Activated CD8-positive, alpha-beta memory T cell treated with anti-CD3 and anti-CD28 coated beads for 4 hours (primary cell): ENCODE measurements around the gene OR3A2.
"Not testable (repeated sequence)": the region's sequence is repeated elsewhere in the genome, so short reads cannot be mapped to it uniquely, and the experiment has no call there.

Experiments
- DNase-seq, 2 donors: peaks; one replicate each; pipeline ENCODE4 v3.0.0-alpha.2; 2020; ENCODE audit warnings: low read depth in 2 of 2

The OR3A2 gene

DNA sequence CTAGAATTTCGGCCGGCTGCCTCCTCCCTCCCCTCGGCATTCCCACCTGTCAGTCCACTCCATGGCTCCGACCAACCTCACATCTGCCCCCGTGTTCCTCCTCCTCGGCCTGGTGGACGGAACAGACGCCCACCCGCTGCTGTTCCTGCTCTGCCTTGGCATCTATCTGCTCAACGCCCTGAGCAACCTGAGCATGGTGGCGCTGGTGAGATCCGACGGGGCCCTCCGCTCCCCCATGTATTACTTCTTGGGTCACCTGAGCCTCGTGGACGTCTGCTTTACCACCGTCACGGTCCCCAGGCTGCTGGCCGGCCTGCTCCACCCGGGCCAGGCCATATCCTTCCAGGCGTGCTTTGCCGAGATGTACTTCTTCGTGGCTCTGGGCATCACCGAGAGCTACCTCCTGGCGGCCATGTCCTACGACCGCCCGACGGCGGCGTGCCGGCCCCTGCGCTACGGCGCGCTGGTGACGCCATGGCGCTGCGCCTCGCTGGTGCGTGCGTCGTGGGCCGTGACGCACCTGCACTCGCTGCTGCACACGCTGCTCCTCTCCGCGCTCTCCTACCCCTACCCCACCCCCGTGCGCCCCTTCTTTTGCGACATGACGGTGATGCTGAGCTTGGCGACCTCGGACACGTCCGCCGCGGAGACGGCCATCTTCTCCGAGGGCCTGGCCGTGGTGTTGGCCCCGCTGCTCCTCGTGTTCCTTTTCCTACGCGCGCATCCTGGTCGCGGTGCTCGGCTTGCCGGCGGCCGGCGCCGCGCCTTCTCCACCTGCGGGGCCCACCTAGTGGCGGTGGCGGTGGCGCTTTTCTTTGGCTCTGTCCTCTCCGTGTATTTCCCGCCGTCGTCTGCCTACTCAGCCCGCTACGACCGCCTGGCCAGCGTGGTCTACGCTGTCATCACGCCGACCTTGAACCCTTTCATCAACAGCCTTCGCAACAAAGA is at the start of gene OR3A2:
Gene OR3A2 (minus strand): TSS at position 440 of the 948 bp plus-strand sequence.
- no peak for DNase-seq

- no peak for DNase-seq
Measured at GRCh38 chr17:3433741-3434140, 47.6 kb upstream of the OR3A2 start, which contains the start of gene OR1E2. OR1E2 (minus strand) TSS chr17:3433841; CDS start chr17:3433841, 0 bp downstream.

DNA sequence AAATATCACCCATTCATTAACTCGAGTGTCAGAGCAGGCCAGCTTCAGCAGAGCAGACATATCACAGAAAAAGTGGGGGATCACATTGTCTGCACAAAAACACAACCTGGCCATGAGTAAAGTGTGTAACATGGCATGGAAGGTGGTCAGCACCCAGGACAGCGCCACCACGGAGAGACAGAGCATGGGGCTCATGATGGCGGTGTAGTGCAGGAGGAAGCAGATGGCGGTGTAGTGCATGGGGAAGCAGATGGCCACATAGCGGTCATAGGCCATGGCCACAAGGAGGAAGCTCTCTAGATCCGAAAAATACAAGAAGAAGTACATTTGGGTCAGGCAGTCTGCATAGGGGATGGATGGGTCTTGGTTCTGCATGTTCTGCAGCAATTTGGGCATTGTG is 47.1 kb upstream of the OR3A2 start:
- not testable (repeated sequence) for DNase-seq

DNA sequence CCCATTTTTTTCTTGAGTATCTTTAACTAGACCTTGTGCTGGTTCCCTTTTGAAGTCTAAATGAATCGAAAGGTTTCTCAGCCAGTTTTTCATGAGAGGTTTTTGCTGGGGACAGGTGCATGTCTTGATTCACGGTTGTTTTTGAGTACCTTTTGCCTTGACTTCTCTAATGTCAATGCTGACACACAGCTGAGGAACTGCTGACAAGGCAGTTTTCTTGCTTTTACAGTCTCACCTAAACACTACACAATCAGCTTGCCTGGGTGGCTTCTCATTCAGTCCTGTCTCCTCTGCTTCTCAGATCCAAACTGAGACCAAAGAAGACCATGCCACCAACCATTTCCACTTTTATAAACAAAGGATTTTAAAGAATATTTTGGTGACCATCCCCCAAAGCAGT is 32.1 kb upstream of the OR3A2 start:
- no peak for DNase-seq

GRCh38 chr17:3415610-3416009 is 29.5 kb upstream of the OR3A2 start:
- no peak for DNase-seq

DNA sequence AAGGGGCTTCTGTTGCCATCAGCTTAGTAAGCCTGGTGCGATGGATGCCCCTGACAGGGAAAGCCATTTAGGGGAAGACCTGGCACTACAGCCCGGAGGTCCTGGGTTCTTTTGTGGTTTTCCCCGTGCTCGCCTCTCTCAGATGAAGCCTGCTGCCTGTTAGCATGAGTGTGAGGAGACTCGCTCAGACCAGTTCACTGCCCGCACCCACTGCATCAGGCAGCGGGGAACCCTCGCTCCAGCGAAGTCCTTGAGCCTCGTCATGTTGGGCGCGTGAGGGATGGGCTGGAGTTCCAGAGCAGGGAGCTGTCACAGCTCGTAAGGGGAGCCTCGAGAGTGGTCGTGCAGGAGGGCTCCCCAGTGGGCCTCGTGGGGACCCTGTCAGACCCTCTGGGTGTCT is 26.1 kb upstream of the OR3A2 start:
- DNase-seq = not testable (repeated sequence)

DNA sequence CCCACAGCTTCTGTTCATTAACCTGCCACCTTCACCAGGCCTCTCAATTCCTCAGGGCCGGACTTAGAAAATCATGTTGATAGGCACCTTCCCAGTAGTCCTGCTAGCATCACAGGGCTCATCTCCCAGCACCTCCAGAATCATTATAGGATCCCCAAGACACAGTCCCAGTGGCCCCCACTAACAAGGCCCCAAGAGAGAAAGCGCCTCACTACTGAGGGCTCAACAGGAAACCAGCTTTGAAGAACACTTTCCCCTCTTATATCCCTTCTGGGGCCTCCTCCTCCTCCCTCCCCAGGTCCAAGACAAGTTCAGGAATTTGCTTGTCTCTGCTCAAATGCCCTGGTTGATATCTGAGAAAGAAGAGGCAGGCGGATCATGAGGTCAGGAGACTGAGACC is 25.0 kb upstream of the OR3A2 start, which contains the start of gene OR3A3:
Gene OR3A3 (plus strand): TSS at position 301 of the 400 bp plus-strand sequence.
- no peak for DNase-seq

DNA sequence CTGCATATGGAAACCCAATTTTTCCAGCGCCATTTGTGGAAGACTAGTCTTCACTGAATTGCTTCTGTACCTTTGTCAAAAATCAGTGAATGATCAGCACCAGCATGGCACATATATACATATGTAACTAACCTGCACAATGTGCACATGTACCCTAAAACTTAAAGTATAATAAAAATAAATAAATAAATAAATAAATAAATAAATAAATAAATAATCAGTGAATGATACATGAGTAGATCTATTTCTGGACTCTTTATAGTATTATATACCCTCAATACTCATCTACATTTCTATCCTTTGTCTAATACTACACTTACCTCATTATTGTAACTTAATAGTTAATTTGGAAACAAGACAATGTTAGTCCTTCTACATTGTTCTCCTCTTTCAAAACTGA is 17.7 kb upstream of the OR3A2 start:
- DNase-seq = not testable (repeated sequence)

DNA sequence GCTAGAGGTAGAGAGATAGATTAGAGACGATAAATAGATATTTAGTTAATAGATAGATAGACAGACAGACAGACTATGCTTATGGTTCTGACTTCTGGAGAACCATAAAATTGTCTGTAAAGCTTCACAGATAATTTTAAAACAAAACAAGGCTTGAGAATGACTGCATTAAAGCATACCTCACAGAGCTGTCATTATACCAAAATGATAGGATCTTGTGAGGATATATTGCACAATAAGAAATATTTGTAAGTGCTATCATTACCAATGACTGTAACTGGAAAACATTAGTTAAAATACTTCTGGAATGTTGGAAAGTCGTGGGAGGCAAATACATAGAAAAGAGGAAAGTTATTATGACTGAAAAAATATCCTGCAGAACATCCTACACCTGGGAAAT is 15.7 kb upstream of the OR3A2 start:
- no peak for DNase-seq

- DNase-seq = no peak
Measured at GRCh38 chr17:3400055-3400454, 13.9 kb upstream of the OR3A2 start.

DNA sequence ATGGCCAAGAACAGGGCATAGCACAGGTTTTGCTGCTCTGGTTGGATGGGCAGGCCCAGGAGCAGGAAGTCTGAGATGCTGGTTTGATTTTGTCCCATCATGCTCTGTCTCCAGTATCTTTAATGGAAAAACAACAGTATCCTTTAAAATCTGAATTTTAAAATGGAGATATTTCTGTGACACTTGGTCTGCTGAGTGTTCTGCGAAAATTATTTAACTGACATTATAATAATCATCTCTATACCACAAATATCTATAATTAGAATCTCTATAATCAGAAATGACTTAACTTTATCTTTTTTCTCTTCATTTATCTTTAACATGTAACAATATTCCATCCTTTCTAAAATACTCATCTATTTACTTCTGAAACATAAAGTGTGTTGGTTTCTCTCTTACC is 12.2 kb upstream of the OR3A2 start, which contains the start of gene OR1E1:
Gene OR1E1 (minus strand): TSS at position 101 of the 400 bp plus-strand sequence. CDS start 0 bp downstream, at position 101.
- no peak for DNase-seq

DNA sequence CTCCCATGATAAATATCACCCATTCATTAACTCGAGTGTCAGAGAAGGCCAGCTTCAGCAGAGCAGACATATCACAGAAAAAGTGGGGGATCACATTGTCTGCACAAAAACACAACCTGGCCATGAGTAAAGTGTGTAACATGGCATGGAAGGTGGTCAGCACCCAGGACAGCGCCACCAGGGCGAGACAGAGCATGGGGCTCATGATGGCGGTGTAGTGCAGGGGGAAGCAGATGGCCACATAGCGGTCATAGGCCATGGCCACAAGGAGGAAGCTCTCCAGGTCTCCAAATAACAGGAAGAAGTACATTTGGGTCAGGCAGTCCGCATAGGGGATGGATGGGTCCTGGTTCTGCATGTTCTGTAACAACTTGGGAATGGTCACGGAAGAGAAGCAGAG is 11.7 kb upstream of the OR3A2 start:
- not testable (repeated sequence) for DNase-seq

- DNase-seq = no peak
Measured at GRCh38 chr17:3389791-3390190, 3.7 kb upstream of the OR3A2 start.

DNA sequence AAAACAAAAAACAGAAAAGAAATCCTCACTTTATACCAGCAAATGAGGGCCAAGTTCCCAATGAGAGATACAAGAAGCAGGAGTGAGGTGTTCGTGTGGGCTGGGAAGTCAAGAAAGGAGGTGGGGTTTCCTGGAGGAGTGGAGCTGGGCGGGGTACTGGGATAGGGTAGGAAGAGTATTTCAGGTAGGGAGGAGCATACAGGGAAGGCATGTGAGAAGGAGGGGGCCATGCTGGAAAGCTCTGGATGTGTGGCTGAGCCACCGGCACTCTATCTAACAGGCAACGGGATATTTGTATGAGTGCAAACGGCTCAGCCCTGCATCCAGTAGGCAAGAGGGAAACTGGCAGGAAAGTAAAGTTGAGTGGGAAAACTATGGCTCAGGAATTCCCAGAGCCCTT is 4.2 kb downstream of the OR3A2 start:
- no peak for DNase-seq

GRCh38 chr17:3378321-3378720 is 7.8 kb downstream of the OR3A2 start:
- DNase-seq = no peak

- DNase-seq = not testable (repeated sequence)
Measured at GRCh38 chr17:3371167-3371566, 14.9 kb downstream of the OR3A2 start.

DNA sequence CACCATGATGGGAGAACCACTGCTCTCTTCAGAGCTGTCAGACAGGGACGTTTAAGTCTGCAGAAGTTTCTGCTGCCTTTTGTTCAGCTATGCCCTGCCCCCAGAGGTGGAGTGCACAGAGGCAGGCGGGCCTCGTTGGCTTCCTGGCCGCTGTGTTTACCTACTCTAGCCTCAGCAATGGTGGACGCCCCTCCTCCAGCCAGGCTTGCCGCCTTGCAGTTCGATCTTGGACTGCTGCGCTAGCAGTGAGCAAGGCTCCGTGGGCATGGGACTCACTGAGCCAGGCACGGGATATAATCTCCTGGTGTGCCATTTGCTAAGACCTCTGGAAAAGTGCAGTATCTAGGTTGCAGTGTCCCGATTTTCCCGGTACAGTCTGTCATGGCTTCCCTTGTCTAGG is 43.3 kb downstream of the OR3A2 start:
- not testable (repeated sequence) for DNase-seq

- no peak for DNase-seq
Measured at GRCh38 chr17:3335876-3336275, 50.2 kb downstream of the OR3A2 start.

DNA sequence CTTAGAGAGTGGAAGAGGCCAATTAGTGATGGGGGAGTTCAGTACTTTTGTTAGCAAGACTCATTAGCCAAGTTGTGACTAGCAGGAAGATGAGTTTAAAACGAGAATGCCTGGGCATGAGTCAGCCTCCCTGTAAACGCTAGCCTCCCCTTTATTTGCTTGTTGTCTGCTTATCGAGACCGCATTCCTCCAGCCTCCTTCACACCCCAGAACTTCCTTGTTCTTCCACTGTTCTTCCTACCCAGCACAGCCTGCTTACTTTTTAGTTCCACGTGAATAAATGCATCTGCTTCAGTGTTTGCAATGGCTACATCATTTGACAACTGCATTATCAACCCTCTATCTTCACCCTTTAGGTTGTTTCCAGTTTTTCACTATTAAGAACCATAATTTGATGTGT is 67.8 kb downstream of the OR3A2 start:
- no peak for DNase-seq

DNA sequence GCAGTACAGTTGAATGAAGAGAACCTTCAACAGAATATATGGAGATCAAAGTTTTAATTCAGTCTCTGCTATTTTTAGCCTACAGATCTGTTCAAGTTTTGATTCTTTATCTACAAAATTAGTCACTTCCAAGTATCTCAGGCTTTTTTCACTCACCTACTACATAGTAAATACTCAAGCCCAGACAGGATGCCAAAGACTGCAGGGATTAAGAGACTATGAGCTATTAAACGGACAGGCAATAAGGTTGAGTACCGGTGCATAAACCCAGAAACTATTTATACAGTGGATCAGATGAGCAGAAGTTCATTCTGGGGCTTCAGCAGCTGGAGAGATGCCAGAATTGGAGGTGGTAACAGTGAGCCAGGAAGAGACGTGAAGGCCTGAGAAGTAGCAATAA is 69.3 kb downstream of the OR3A2 start:
- DNase-seq = no peak

- DNase-seq = no peak
Measured at GRCh38 chr17:3308603-3309002, 77.5 kb downstream of the OR3A2 start.

- DNase-seq = no peak
Measured at GRCh38 chr17:3298260-3298659, 87.8 kb downstream of the OR3A2 start, which contains the start of gene OR3A1. OR3A1 (minus strand) TSS chr17:3298360; CDS start chr17:3292582, 5,778 bp downstream.

- no peak for DNase-seq
Measured at GRCh38 chr17:3295632-3296031, 90.5 kb downstream of the OR3A2 start.
